ENCODE data around the gene SSBP2. TPM values are rescaled to one million over a fixed set of nuclear protein-coding genes. Genes with fewer than 3 reads are reported as not detected.

SSBP2 gene
- polyA plus RNA-seq, 3 donors from 2014 or later = 28.4 to 90.8 (median 34.2) TPM

- H3K4me3 Mint-ChIP-seq = no peak overlapping the region
- H3K27me3 Mint-ChIP-seq (ENCODE audit: low read depth in 3 of 3) = peaks cover 0 to 3% (median 0%) of the 10 kb centered on the region in 3 donors
- H3K9me3 Mint-ChIP-seq = no peaks in the 10 kb centered on the region
- no peak for DNase-seq
- H3K27ac Mint-ChIP-seq = no peak overlapping the region
- H3K4me1 Mint-ChIP-seq = peaks cover 6 to 20% of the 10 kb centered on the region in 2 donors
- no peaks in the 10 kb centered on the region for H3K36me3 Mint-ChIP-seq
Measured at GRCh38 chr5:81558188-81558587, 192.7 kb downstream of the SSBP2 start.

GRCh38 chr5:81556809-81557208 lies 194.1 kb downstream of the SSBP2 start:
- Mint-ChIP-seq H3K4me3 (no peak overlapping the region), H3K9me3 (no peaks in the 10 kb centered on the region), H3K4me1 (peaks cover 11 to 26% of the 10 kb centered on the region in 2 donors), H3K27me3 (ENCODE audit: low read depth in 3 of 3) (peaks cover 0 to 1% (median 0%) of the 10 kb centered on the region in 3 donors), H3K27ac (no peak overlapping the region), H3K36me3 (no peaks in the 10 kb centered on the region)
- no peak for DNase-seq

- H3K27me3 Mint-ChIP-seq (ENCODE audit: low read depth in 3 of 3) = peaks cover 0 to 1% (median 0%) of the 10 kb centered on the region in 3 donors
- H3K27ac Mint-ChIP-seq = no peak overlapping the region
- H3K4me3 Mint-ChIP-seq = no peak overlapping the region
- H3K4me1 Mint-ChIP-seq = peaks cover 11 to 26% of the 10 kb centered on the region in 2 donors
- DNase-seq = no peak
- H3K36me3 Mint-ChIP-seq = no peaks in the 10 kb centered on the region
- no peaks in the 10 kb centered on the region for H3K9me3 Mint-ChIP-seq
Measured at GRCh38 chr5:81555865-81556264, 195.0 kb downstream of the SSBP2 start.

- Mint-ChIP-seq H3K27ac (no peak overlapping the region), H3K27me3 (ENCODE audit: low read depth in 3 of 3) (peaks cover 0 to 1% (median 0%) of the 10 kb centered on the region in 3 donors), H3K9me3 (no peaks in the 10 kb centered on the region), H3K4me3 (no peak overlapping the region), H3K4me1 (peaks cover 11 to 26% of the 10 kb centered on the region in 2 donors), H3K36me3 (no peaks in the 10 kb centered on the region)
- DNase-seq = no peak
Measured at GRCh38 chr5:81554647-81555046, 196.2 kb downstream of the SSBP2 start.

GRCh38 chr5:81553567-81554212 lies 197.2 kb downstream of the SSBP2 start:
- Mint-ChIP-seq H3K27me3 (ENCODE audit: low read depth in 3 of 3) (peaks cover 0 to 1% (median 0%) of the 10 kb centered on the region in 3 donors), H3K36me3 (no peaks in the 10 kb centered on the region), H3K4me3 (peak overlapping the region in 3 of 5 donors; percentile 3 to 44 (median 7)), H3K4me1 (peaks cover 11 to 26% of the 10 kb centered on the region in 2 donors), H3K27ac (peak overlapping the region in 5 of 6 donors; percentile 8 to 85 (median 78)), H3K9me3 (no peaks in the 10 kb centered on the region)
- no peak for DNase-seq

- H3K4me3 Mint-ChIP-seq = no peak overlapping the region
- H3K36me3 Mint-ChIP-seq = no peaks in the 10 kb centered on the region
- H3K4me1 Mint-ChIP-seq = peaks cover 11 to 26% of the 10 kb centered on the region in 2 donors
- peak overlapping the region in 2 of 6 donors; percentile 12 to 47 for H3K27ac Mint-ChIP-seq
- H3K9me3 Mint-ChIP-seq = no peaks in the 10 kb centered on the region
- H3K27me3 Mint-ChIP-seq (ENCODE audit: low read depth in 3 of 3) = peaks cover 0 to 1% (median 0%) of the 10 kb centered on the region in 3 donors
- no peak for DNase-seq
Measured at GRCh38 chr5:81552852-81553566, 197.9 kb downstream of the SSBP2 start.

GRCh38 chr5:81549123-81549522 lies 201.8 kb downstream of the SSBP2 start:
- no peak for DNase-seq
- Mint-ChIP-seq H3K27me3 (ENCODE audit: low read depth in 3 of 3) (peaks cover 0 to 1% (median 0%) of the 10 kb centered on the region in 3 donors), H3K4me3 (no peak overlapping the region), H3K9me3 (no peaks in the 10 kb centered on the region), H3K27ac (no peak overlapping the region), H3K36me3 (no peaks in the 10 kb centered on the region), H3K4me1 (peaks cover 11 to 15% of the 10 kb centered on the region in 2 donors)

- Mint-ChIP-seq H3K9me3 (no peaks in the 10 kb centered on the region), H3K4me3 (no peak overlapping the region), H3K27ac (no peak overlapping the region), H3K27me3 (ENCODE audit: low read depth in 3 of 3) (peaks cover 0 to 2% (median 0%) of the 10 kb centered on the region in 3 donors), H3K4me1 (no peaks in the 10 kb centered on the region), H3K36me3 (no peaks in the 10 kb centered on the region)
- DNase-seq = no peak
Measured at GRCh38 chr5:81547001-81547400, 203.9 kb downstream of the SSBP2 start.

GRCh38 chr5:81545911-81546310 lies 205.0 kb downstream of the SSBP2 start:
- no peak for DNase-seq
- peaks cover 0 to 2% (median 0%) of the 10 kb centered on the region in 3 donors for H3K27me3 Mint-ChIP-seq (ENCODE audit: low read depth in 3 of 3)
- H3K27ac Mint-ChIP-seq = no peak overlapping the region
- no peaks in the 10 kb centered on the region for H3K9me3 Mint-ChIP-seq
- no peak overlapping the region for H3K4me3 Mint-ChIP-seq
- H3K36me3 Mint-ChIP-seq = no peaks in the 10 kb centered on the region
- H3K4me1 Mint-ChIP-seq = no peaks in the 10 kb centered on the region

- no peaks in the 10 kb centered on the region for H3K36me3 Mint-ChIP-seq
Measured at GRCh38 chr5:81544351-81545018, 206.4 kb downstream of the SSBP2 start.

GRCh38 chr5:81542242-81542641 lies 208.7 kb downstream of the SSBP2 start:
- H3K36me3 Mint-ChIP-seq = peaks cover 0 to 6% (median 0%) of the 10 kb centered on the region in 3 donors
- H3K27me3 Mint-ChIP-seq (ENCODE audit: low read depth in 3 of 3) = peaks cover 0 to 3% (median 2%) of the 10 kb centered on the region in 3 donors
- peaks cover 1 to 20% of the 10 kb centered on the region in 2 donors for H3K4me1 Mint-ChIP-seq
- H3K9me3 Mint-ChIP-seq = no peaks in the 10 kb centered on the region
- no peak overlapping the region for H3K27ac Mint-ChIP-seq
- no peak for DNase-seq
- H3K4me3 Mint-ChIP-seq = no peak overlapping the region

More at GRCh38 chr5:81544351-81545018, 206.4 kb downstream of the SSBP2 start:
- H3K9me3 Mint-ChIP-seq = no peaks in the 10 kb centered on the region
- H3K4me1 Mint-ChIP-seq = peaks cover 1 to 5% of the 10 kb centered on the region in 2 donors
- no peak for DNase-seq
- H3K27ac Mint-ChIP-seq = no peak overlapping the region
- H3K4me3 Mint-ChIP-seq = no peak overlapping the region
- H3K27me3 Mint-ChIP-seq (ENCODE audit: low read depth in 3 of 3) = peaks cover 0 to 2% (median 0%) of the 10 kb centered on the region in 3 donors

GRCh38 chr5:81537905-81538547 lies 212.9 kb downstream of the SSBP2 start:
- Mint-ChIP-seq H3K36me3 (peaks cover 0 to 6% (median 0%) of the 10 kb centered on the region in 3 donors), H3K27me3 (ENCODE audit: low read depth in 3 of 3) (peaks cover 0 to 3% (median 3%) of the 10 kb centered on the region in 3 donors), H3K27ac (peak overlapping the region in 4 of 6 donors; percentile 7 to 46 (median 28)), H3K4me3 (no peak overlapping the region), H3K9me3 (no peaks in the 10 kb centered on the region), H3K4me1 (peaks cover 1 to 28% of the 10 kb centered on the region in 2 donors)
- DNase-seq = no peak

- DNase-seq = no peak
- Mint-ChIP-seq H3K27ac (no peak overlapping the region), H3K27me3 (ENCODE audit: low read depth in 3 of 3) (peaks cover 0 to 3% (median 3%) of the 10 kb centered on the region in 3 donors), H3K9me3 (no peaks in the 10 kb centered on the region), H3K36me3 (peaks cover 0 to 6% (median 4%) of the 10 kb centered on the region in 3 donors), H3K4me1 (peaks cover 0 to 23% of the 10 kb centered on the region in 2 donors), H3K4me3 (no peak overlapping the region)
Measured at GRCh38 chr5:81534441-81534840, 216.5 kb downstream of the SSBP2 start.

Data from immature natural killer cell (primary cell).